AG04449 (cell line): ENCODE results near the gene TOMM20L.

Experiments
- CTCF ChIA-PET: fragments of 350-600 bp; formaldehyde crosslinking; extraction: SDS; loops from one replicate; lab custom pipeline; 2021; ENCODE audit warnings: antibody characterized with exemption; lab: Yijun Ruan, JAX
- POLR2A ChIA-PET: fragments of 400-600, 350-600 bp; formaldehyde crosslinking; extraction: SDS; loops from one replicate; lab custom pipeline; 2020; ENCODE audit warnings: antibody characterized with exemption, inconsistent platforms; lab: Yijun Ruan, JAX
- DNase-seq: peaks from one replicate; pipeline ENCODE4 v3.0.0-alpha.2; 2010; ENCODE audit warnings: low read depth, low spot score
- H3K4me3 ChIP-seq: 2 replicates; pipeline ENCODE4 v1.5.1; 2011; ENCODE audit warnings: low read depth, mild to moderate bottlenecking, control low read depth, low read length
- CTCF ChIP-seq: IDR thresholded peaks from one replicate; pipeline ENCODE4 v1.5.1; 2011; ENCODE audit warnings: mild to moderate bottlenecking, moderate library complexity, low read length, control low read depth, inconsistent platforms; ENCODE audit not compliant: insufficient read depth; ENCODE audit errors: missing control alignments

TOMM20L gene

GRCh38 chr14:58430156-58430555 is 34.4 kb downstream of the TOMM20L start:
- no peak overlapping the region for H3K4me3 ChIP-seq
- no peak for TF ChIP-seq CTCF
- peak; percentile 10 for DNase-seq
- POLR2A ChIA-PET, result no interaction called here
- CTCF ChIA-PET, result interaction anchor here (0.9 to 1.4 kb wide), 2 partner anchors 32 to 34 kb away, joined by 3 to 5 read pairs; partner anchors contain the start of gene TOMM20L

GRCh38 chr14:58439476-58439875 is 43.7 kb downstream of the TOMM20L start:
- no peak overlapping the region for H3K4me3 ChIP-seq
- CTCF ChIA-PET, result no interaction called here
- POLR2A ChIA-PET, result no interaction called here
- no peak for TF ChIP-seq CTCF
- DNase-seq, result no peak

GRCh38 chr14:58444627-58445026 is 48.9 kb downstream of the TOMM20L start:
- CTCF ChIA-PET, result interaction anchor here (1.6 kb wide), 1 partner anchor 14 kb away, joined by 3 read pairs; no protein-coding TSS in a partner anchor

GRCh38 chr14:58455593-58456265 is 60.0 kb downstream of the TOMM20L start:
- CTCF ChIA-PET, result interaction anchor here (1.2 kb wide), 1 partner anchor 59 kb away, joined by 3 read pairs; no protein-coding TSS in a partner anchor
- H3K4me3 ChIP-seq, result no peak overlapping the region
- POLR2A ChIA-PET, result no interaction called here
- DNase-seq, result no peak
- no peak for TF ChIP-seq CTCF

More at GRCh38 chr14:58444627-58445026, 48.9 kb downstream of the TOMM20L start:
- no peak for DNase-seq
- POLR2A ChIA-PET, result no interaction called here
- no peak overlapping the region for H3K4me3 ChIP-seq
- TF ChIP-seq CTCF, result no peak
